Measurements from ENCODE around the gene FAM98A. TPM values are rescaled to one million over a fixed set of nuclear protein-coding genes. Genes with fewer than 3 reads are reported as not detected.

The FAM98A gene
- 108 and 164 TPM in 2 replicates for total RNA-seq

GRCh38 chr2:33599175-33599942 lies at the start of gene FAM98A:
Gene FAM98A (minus strand): TSS chr2:33599299. CDS start chr2:33599221, 78 bp downstream.

Small RNAs within 50 kb of the gene (small RNA-seq; reads per million reads assigned to genes)
- not detected for gene ATP6V0E1P3

Other genes starting within 250 kb of the FAM98A start
- 0.73 and 2.0 TPM in 2 replicates for gene RASGRP3, start 122.7 kb downstream of the FAM98A start, total RNA-seq